ENCODE results near the gene CACNB4. TPM values are rescaled to one million over a fixed set of nuclear protein-coding genes. Genes with fewer than 3 reads are reported as not detected.

Gene CACNB4
- polyA plus RNA-seq, 1 donor from 2014 or later = 29.0 TPM

DNA sequence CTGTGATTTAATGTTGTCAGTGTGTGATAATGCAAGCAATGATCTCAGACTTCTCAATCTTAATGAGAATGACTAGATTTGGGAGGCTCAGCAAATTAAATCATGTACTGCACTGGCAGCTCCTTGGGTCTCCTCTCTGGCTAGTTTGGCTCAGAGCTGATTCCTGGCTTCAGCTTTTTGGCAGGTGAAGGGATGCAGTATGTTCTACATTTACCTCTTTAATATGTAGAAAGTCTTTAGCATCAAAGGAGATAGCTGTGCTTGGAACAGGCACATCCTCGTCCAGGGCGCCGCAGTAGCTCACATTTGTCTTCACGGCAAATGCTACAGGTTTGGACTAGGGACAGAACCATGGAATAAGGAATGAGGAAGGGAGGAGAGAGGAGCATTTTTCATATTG is 218.3 kb downstream of the CACNB4 start:
- Histone ChIP-seq H3K9ac (ENCODE audit: low read length) (no peak overlapping the region), H3K9me2 (ENCODE audit: insufficient read depth, low read length) (no peaks in the 10 kb centered on the region), H2AFZ (ENCODE audit: low read depth, low read length) (no peak overlapping the region), H4K20me1 (ENCODE audit: insufficient read depth) (no peaks in the 10 kb centered on the region), H3K36me3 (ENCODE audit: insufficient read depth, low read length) (peaks cover 6% of the 10 kb centered on the region), H3K4me2 (ENCODE audit: low read length) (no peak overlapping the region), H3K9me3 (ENCODE audit: low read length) (no peaks in the 10 kb centered on the region), H3K27ac (ENCODE audit: low read length) (no peak overlapping the region), H3K79me2 (replicated peaks; ENCODE audit: insufficient read depth, low read length) (no peaks in the 10 kb centered on the region), H3K4me3 (ENCODE audit: low read length) (no peak overlapping the region), H3K27me3 (ENCODE audit: insufficient read depth, low read depth, low read length) (no peaks in the 10 kb centered on the region), H3F3A (ENCODE audit: insufficient read depth, low read length, poor library complexity, severe bottlenecking) (no peaks in the 10 kb centered on the region)
- no peak for TF ChIP-seq RAD21 (conservative IDR thresholded peaks at IDR 0.05)
- TF ChIP-seq POLR2AphosphoS5 (IDR thresholded peaks at IDR 0.05) = no peak

DNA sequence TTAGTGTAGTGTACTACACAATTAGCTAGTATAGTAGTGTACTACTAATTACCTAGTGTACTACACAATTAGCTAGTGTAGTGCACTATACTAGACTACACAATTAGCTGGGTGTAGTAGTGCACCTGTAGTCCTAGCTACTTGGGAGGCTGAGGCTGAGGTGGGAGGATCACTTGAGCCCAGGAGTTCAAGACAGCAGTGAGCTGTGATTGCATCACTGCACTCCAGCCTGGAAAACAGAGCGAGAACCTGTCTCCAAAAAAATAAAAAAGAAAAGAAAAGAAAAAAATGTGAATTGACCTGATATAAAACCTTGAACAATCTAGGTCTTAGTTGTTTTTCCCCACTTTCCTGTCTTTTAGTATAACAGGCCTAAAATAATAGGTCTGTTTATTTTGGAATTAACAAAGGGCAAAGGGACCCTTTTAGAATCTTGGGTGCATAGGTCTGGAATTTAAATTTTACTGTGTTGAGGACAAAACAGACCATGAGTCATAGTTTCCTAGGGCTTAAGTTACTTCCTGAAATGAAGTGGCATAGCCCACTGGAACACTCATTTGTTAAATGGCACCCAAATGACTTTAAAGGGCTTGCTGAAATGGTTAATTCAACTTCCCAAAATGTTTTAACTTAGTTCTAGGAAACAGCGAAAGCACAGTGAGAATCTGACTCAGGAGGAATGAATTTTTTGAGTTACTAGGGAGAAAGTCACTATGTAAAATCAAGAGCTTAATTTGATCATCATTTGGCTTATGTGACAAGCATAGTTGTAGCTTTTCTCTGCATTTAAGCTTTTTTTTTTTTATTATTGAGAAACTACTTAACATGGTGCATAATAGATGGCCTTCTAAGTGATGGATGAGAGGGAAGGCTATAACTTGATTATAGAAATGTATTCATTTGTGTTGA is 219.9 kb downstream of the CACNB4 start:
- no peaks in the 10 kb centered on the region for H3K27me3 ChIP-seq (ENCODE audit: insufficient read depth, low read depth, low read length)
- H3K4me3 ChIP-seq (ENCODE audit: low read length) = no peak overlapping the region
- no peak overlapping the region for H2AFZ ChIP-seq (ENCODE audit: low read depth, low read length)
- peaks cover 6% of the 10 kb centered on the region for H3K36me3 ChIP-seq (ENCODE audit: insufficient read depth, low read length)
- no peaks in the 10 kb centered on the region for H3F3A ChIP-seq (ENCODE audit: insufficient read depth, low read length, poor library complexity, severe bottlenecking)
- H3K9me3 ChIP-seq (ENCODE audit: low read length) = no peaks in the 10 kb centered on the region
- no peaks in the 10 kb centered on the region for H4K20me1 ChIP-seq (ENCODE audit: insufficient read depth)
- no peak for TF ChIP-seq SMC3 (conservative IDR thresholded peaks at IDR 0.05; ENCODE audit: poor library complexity)
- TF ChIP-seq MXI1 (conservative IDR thresholded peaks at IDR 0.05; ENCODE audit: poor library complexity, severe bottlenecking) = no peak
- no peak for TF ChIP-seq POLR2AphosphoS5 (IDR thresholded peaks at IDR 0.05)
- no peak for TF ChIP-seq EZH2 (IDR thresholded peaks at IDR 0.05; ENCODE audit: borderline replicate concordance, insufficient read depth, low read length, poor library complexity, severe bottlenecking)
- TF ChIP-seq EP300 (conservative IDR thresholded peaks at IDR 0.05; ENCODE audit: poor library complexity, severe bottlenecking) = no peak
- TF ChIP-seq REST (IDR thresholded peaks at IDR 0.05; ENCODE audit: borderline replicate concordance) = no peak
- no peak for TF ChIP-seq RAD21 (conservative IDR thresholded peaks at IDR 0.05)
- TF ChIP-seq TAF1 (IDR thresholded peaks at IDR 0.05; ENCODE audit: low read depth) = no peak
- TF ChIP-seq, protein P1, sequence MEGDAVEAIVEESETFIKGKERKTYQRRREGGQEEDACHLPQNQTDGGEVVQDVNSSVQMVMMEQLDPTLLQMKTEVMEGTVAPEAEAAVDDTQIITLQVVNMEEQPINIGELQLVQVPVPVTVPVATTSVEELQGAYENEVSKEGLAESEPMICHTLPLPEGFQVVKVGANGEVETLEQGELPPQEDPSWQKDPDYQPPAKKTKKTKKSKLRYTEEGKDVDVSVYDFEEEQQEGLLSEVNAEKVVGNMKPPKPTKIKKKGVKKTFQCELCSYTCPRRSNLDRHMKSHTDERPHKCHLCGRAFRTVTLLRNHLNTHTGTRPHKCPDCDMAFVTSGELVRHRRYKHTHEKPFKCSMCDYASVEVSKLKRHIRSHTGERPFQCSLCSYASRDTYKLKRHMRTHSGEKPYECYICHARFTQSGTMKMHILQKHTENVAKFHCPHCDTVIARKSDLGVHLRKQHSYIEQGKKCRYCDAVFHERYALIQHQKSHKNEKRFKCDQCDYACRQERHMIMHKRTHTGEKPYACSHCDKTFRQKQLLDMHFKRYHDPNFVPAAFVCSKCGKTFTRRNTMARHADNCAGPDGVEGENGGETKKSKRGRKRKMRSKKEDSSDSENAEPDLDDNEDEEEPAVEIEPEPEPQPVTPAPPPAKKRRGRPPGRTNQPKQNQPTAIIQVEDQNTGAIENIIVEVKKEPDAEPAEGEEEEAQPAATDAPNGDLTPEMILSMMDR (IDR thresholded peaks at IDR 0.05; ENCODE audit: poor library complexity, severe bottlenecking) = no peak
- no peak overlapping the region for H3K27ac ChIP-seq (ENCODE audit: low read length)
- H3K4me2 ChIP-seq (ENCODE audit: low read length) = no peak overlapping the region
- no peak overlapping the region for H3K9ac ChIP-seq (ENCODE audit: low read length)
- H3K79me2 ChIP-seq (replicated peaks; ENCODE audit: insufficient read depth, low read length) = no peaks in the 10 kb centered on the region
- no peaks in the 10 kb centered on the region for H3K9me2 ChIP-seq (ENCODE audit: insufficient read depth, low read length)
